CD1c-positive myeloid dendritic cell (primary cell): ENCODE measurements around the gene PSMG3.

Source experiments
- DNase-seq: peaks from one replicate; pipeline ENCODE4 v3.0.0-alpha.2; 2016; ENCODE audit errors: extremely low spot score

PSMG3 gene

DNA sequence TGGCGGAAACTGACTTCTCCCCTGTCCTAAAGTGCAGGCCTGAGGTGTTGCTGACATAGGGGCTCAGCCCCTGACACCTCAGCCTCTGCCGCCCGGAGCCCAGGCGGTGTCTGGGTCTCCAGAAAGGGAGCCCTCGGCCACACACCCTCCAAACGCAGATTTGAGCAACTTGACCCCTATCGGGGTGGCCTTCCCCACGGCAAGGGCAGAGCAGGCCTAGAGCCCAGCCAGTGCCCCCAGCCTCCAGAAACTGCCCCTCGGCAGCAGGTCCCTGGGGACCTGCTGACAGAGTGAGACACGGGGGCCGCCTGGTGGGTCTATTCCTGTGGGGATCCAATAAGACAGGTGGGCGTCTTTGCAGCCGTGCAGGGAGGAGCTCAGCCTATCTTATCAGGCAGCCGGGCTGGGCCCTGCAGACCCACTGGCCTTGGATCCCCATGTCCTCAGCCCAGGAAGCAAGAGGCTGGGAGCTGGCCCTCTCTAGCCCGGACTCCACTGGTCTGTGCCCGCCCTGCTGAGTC is 24.9 kb downstream of the PSMG3 start:
- DNase-seq, result no peak

DNA sequence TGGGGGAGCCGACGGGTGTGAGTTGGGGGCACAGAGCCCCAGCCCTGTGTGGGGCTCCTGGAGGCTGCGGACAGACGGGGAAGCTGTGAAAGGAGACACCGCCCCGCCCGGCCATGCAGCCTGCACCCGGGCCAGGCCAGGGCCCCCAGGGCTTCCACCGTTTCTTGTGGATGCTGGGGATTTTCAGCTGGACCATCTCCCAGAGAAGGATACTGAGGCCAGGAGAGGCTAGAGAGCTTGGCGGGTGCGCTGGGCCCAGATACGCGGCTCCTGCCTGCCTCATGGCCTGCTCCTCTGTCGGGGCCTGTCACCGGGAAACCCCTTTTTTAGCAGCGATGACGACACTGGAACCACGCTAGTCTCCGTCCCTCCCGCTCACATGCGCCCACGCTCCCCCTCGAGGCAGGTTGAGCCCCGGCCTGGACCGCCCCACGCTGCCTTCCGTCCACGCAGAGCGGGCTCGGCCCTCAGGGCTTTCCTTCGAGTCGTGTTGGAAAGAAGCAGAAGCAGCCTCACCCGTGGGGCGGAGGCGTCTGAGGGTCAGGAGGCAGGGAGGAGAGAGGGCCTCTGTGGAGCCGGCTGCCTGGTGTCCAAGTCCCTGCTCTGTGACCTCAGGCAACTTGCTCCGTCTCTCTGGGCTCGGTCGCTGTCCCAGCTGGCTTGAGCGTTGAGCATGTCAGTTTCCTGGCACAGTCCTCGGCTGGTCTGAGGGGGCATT is 25.5 kb downstream of the PSMG3 start:
- DNase-seq, result no peak

GRCh38 chr7:1543826-1544177 is 26.0 kb downstream of the PSMG3 start:
- no peak for DNase-seq

DNA sequence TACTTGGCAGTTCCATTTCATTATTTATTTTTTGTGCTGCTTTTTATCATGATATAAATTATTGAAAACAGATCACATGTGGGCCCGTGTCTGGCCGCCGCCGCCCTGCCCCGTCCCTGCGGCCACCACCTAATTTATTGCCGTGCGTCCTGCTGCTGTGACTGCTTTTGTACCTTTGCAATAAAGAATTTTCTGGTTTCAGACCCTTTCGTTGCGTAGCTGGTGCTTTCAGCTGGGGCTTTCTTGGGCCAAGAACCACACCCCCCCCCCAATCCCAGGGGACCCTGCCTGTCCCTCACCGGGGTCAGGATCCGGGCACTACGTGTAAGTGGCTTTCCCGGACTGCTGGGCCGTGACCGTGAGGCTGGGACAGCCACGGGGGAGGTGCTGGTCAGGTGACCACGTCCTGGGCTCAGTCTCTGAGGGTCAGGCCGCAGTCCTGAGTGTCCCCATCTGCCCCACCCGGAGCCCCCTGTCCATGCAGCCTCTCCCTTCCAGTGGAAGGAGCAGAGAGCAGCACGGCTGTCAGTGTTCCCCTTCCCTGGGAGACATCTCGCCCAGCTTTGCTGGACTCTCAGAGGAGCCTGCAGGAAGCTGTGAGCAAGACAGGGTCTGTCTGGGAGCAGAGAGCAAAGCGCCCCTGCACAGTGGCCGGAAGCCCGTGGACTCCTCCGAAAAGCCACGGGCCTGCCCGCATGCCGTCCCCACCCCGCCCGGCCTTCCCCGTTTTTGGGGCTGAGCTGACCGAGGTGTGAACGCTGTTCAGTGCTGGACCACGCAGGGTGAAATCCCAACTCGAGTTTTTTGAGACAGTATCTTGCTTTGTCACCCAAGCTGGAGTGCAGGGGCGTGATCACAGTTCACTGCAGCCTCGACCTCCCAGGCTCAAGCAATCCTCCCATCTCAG is 26.7 kb downstream of the PSMG3 start:
- DNase-seq, result no peak

GRCh38 chr7:1542329-1542728 is 27.5 kb downstream of the PSMG3 start:
- no peak for DNase-seq

DNA sequence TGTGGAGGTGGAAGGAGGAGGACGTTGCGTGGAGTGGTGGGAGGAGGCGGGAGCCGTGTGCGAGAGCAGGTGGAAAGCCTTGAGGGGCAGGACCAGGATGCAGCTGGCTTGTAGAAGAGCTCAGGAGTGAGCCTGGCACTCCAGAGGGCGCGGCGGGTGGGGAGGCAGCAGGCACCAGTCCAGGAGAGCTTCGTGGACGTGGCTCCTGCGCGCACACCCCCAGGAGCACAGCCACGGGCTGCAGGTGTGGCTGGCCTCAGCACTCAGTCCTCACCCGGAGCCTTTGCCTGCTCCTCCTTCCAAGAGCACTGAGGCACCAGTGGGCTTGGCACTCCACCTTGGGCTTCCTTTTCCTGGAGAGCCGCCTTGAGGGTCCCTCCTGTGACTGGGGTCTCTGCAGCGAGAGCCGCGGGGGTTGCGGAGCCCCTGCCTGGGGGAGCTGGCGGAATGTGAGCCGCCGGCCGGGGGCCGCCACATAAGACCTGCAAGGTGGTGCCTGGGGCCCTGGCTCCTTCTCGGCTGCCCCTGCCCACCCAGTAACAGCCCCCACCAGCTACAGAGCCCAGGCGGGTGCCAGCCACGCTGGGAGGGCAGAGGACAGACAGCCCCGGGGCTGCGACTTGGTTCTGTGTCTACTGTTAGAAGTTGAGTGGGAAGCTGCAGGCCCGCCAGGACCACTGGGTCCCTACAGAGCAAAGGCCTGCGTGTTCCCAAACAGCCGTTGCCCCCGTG is 28.2 kb downstream of the PSMG3 start:
- DNase-seq, result no peak

DNA sequence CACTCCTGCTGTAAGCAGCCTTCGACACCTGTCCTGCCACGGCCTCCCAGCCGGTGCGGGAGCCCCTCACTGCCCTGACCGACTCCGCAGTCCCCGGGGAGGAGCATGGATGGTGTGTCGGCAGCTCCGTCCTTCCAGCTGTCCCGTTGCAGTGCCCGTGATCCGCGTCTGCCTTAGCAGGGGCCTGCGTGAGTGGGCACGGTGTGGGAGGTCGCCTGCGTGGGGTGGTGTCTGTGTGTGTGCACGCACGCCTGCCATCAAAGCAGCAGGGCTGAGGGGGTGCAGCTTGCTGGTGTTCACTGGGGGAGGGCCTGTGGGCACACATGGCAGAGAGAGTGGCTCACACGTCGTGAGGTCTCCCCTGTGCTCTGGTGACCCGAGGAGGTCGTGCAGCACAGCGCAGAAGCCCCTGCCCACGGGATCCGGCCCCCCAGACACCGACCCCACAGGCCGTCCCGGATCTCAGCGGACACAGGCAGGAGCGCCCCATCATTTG is 29.0 kb downstream of the PSMG3 start:
- DNase-seq, result no peak

GRCh38 chr7:1539882-1540775 is 29.7 kb downstream of the PSMG3 start:
- DNase-seq, result no peak

DNA sequence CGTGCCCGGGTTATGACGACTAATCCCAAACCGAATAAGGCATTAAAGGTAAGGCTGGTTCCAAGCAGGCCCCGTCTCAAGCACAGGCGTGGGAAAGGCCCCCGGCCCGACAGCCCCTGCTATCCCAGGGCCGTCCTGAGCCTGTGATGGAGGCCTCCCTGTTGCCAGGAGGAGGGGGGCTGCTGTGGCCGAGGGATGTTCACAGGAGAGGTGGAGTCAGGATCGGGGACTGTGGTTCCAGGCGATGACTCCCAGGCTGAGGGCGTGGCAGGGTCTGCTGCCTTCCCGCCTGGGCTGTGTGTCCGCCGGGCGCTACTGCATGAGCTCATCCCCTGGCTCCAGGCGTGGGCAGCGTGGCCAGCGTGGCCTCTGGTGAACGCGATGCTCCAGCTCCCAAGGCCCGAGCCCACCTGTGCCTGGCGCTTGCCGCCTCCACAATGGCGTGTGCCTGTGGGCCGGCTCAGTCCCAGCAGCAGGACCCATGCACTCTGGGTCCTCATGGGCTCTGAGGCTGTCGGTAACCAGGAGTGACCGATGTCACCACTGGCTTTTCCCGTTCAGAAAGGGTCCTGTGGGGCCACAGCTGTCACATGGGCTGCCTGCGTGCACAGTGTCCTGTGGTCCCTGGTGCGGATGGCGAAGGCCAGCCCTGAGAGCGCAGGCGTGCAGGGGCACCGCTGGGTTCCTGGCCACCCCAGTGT is 30.5 kb downstream of the PSMG3 start:
- no peak for DNase-seq

GRCh38 chr7:1538544-1539180 is 31.2 kb downstream of the PSMG3 start:
- no peak for DNase-seq

DNA sequence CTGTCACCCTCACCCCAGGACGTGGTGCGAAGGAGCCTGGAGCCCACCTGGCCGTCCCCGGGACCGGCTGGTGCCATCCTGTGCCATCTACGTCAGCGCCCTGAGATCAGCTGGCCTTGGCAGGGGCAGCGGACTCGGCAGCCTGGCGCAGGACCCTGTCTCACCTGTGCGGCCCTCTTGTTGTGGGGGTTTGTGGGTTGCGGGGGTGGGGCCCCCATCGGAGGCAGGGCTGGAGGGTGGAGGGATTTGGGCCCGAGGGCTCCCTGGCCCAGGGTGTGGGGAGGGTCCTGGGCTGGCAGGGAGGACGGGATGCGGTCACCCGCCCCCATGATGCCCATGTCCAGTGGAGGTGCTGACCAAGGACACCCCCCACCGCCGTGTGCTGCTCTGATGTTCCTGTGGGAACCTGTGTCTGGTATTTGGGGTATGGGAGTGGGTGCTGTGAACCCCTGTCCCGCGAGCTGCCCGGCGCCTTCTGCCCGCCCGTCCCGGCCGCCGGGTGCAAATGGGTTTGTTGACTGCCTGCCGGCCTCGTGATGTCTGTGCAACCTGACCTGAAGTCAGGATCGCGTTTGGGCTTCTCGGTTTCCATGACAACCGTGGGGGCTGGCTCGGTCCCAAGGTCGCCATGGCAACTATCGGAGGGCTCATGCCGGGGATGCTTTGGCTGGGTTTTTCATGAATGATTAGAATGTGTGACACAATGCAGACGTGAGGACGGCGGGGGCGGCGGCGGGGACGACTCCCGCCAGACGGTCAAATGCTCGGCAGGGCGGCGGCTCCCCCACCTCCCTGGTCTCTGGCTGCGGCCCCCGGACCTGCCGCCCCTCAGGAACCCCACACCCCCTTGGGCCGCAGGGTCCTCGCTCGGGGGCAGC is 32.1 kb downstream of the PSMG3 start:
- no peak for DNase-seq

DNA sequence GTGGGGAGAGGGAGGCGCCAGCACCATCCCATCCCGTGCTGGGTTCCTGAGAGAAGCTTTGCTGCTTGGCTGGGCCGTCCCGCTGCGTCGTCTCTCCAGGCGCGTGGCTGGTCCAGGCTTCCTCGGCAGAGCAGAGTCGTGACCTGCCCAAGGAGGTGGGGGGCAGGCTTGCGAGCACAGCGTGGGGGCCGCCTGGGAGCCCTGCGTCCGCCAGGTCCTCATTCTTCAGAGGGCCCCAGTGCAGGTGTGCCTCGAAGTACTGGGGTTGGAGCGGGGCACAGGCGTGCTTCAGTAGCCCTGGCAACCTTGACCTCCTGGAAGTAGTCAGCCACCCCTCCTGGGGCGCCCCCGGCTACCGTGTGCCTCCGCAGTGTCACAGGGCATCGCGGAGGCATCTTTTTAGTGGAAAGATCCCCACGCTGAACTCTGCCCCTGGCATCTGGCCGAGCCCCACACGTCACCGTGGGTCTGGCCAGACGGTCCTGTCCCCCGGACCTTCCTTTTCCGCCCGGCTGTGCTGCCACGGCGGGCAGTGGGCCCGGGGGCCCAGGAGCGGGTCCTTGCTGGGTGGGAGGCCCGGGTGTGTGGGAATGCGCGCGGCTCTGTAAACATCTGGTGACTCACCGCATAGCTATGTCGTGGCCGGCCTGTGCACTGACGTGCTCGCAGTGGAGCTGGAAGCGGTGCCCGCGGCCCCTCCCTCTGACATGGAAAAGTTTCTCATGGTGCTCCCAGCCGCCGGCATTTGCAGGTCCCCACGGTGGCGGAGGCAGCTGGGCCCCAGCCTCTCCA is 32.9 kb downstream of the PSMG3 start:
- no peak for DNase-seq

DNA sequence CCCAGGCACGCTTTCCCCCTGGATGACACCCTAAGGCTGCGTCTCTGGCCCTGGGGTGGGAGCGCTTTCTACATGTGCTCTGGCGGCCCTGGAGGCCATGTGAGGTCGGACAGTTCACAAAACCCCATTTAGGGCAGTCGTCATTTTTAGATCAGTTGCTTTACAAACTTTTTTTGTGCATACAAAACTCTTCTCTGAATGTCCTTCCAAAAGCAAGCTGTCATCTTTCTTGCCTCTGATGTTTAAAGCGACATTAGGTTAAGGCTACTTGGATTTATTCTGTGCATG is 33.4 kb downstream of the PSMG3 start:
- no peak for DNase-seq

DNA sequence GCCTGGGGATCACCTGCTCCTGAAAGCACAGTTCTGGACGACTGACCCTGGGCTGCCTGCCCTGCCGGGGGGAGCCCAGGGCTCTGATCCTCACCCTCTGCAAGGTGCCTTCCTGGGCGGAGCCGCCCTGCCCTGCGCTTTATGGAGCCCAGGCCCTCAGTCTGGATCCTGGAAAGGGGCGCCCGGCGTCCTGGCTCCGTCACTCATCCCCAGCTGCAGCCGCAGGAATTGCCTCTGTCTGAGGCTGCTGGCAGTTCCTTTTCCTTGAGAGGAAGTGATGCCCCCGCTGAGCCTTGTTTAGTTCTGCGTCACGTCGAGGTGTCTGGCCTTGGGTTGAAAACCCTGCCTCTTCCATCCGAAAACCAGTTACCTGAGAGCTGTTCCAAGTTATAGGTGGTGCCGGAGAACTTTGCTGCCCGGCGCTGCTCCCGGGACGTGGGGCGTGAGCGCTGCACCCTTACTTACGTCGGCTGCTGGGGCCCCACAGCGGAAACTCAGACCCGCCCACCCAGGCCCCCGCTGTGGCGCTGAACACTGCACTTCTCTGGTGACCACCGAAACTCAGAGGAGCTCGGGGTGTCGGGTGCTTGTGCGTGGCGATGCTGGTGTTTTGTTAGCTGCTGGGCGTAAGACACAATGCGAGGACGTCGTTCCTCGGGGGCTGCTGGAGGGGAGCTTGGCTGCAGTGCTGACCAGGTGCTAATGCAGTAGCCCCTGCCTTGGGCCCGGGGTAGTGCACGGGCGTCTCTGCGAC is 34.0 kb downstream of the PSMG3 start:
- DNase-seq, result peak; percentile 68

GRCh38 chr7:1535100-1535458 is 34.8 kb downstream of the PSMG3 start:
- DNase-seq, result no peak

DNA sequence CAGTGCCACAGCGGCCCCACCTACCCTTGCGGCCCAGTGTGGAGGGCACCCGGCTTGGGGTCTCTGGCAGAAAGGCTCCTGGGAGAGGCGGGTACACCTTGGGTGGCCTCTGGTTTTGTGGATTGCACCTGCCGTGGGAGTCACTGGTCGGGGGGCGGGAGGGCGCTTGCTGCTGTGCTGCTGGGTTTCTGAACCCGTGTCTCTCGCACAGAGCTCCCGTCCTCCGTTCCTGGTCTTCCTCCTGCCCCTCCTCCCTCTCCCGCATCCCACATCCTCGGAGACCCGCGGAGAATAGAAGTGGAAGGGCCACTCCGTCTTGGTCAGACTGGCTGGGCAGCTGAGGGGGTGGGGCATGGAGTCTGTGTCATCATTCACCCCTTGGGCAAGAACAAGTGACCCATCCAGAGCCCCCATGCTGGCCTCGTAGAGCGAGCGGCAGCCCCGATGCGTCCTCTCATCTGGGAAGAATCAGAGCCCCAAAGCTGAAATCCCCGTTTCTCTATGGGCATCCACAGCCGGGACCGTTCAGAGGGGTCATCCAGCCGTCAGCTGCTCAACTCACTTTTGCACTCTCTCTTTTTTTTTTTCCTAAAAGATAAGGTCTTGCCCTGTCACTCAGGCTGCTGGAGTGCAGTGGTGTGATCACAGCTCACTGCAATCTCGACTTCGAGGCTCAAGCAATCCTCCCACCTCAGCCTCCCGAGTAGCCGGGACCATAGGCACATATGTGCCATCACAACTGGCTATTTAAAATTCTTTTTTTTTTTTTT is 35.3 kb downstream of the PSMG3 start:
- no peak for DNase-seq
